Suprapubic skin (tissue), 3 donors: Measurements from ENCODE around the gene MARCHF5.

Experiments used
- CTCF ChIP-seq, 2 donors: fragments of 200-600 bp in 1 of 2; fragments of 450-650 bp in 1 of 2; sonication (generic) in 1 of 2; IDR thresholded peaks; one replicate each; pipeline ENCODE4 v1.5.1; 2016 to 2019; ENCODE audit warnings: antibody characterized with exemption in 2 of 2, mild to moderate bottlenecking in 1 of 2, moderate library complexity in 1 of 2
- POLR2A ChIP-seq, 2 donors: fragments of 450-650 bp; IDR thresholded peaks; one replicate each; pipeline ENCODE4 v1.6.1; 2017; ENCODE audit warnings: antibody characterized with exemption in 2 of 2, mild to moderate bottlenecking in 2 of 2, moderate library complexity in 2 of 2

DNA sequence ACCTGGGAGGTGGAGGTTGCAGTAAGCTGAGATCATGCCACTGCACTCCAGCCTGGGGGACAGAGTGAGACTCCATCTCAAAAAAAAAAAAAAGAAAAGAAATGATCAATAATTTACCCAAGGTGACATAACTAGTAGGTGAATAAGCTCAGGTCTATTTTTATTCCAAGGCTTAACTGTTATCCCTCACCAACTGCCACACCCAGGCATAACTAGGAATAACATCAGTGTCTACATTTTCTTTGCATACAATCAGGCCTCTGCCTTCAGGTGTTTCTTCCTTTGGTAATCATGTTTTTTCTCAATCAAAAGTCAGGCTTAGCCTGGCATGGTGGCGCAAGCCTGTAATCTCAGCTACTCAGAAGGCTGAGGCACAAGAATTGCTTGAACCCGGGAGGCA lies 26.7 kb upstream of the MARCHF5 start:
- TF ChIP-seq POLR2A (IDR thresholded peaks at IDR 0.05): no peak
- TF ChIP-seq CTCF (IDR thresholded peaks at IDR 0.05): no peak
